H1 (cell line): ENCODE results near the gene MRTFA.

ENCODE experiments used
- EZH2 ChIP-seq: fragments of 200-600 bp; sonication (generic); IDR thresholded peaks from 2 replicates; pipeline ENCODE4 v1.7.1; 2012; ENCODE audit warnings: low read depth, mild to moderate bottlenecking, moderate library complexity, low read length, inconsistent platforms; ENCODE audit not compliant: severe bottlenecking
- POLR2AphosphoS5 ChIP-seq: IDR thresholded peaks from 2 replicates; pipeline ENCODE4 v1.6.1; 2011; ENCODE audit warnings: low read depth, low read length
- SP1 ChIP-seq: IDR thresholded peaks from 2 replicates; pipeline ENCODE4 v1.6.1; 2011; ENCODE audit warnings: low read depth, low read length
- TF ChIP-seq, protein P1 (sequence below), 3 experiments: IDR thresholded peaks; 1 replicate in 2 of 3; 2 replicates in 1 of 3; pipeline versions ENCODE4 v1.5.1 to v1.6.1; 2011; ENCODE audit warnings: low read length in 3 of 3, mild to moderate bottlenecking in 3 of 3, inconsistent platforms in 2 of 3, low read depth in 1 of 3, moderate library complexity in 1 of 3; ENCODE audit not compliant: insufficient read depth in 1 of 3; ENCODE audit errors: control extremely low read depth in 1 of 3

DNA sequence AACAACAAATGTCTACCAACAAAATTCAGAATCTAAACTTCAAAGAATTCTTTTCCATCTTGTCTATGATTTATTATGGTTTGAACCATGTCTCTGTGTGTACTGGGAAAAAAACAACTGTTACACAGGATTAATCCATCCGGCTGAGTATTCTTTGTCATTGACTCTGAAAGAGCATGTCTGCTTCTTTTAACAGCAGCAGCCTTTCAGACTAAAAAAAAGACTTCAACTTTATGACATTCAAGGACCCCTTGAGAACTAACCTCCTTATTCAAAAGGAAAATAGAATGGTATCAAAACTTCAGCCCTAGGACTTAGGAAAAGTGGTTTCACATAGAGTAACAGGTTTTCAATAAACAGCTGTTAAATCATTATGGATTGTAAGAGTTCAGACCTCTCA is 79.9 kb downstream of the MRTFA start:
- no peak for TF ChIP-seq SP1
- TF ChIP-seq, protein P1, sequence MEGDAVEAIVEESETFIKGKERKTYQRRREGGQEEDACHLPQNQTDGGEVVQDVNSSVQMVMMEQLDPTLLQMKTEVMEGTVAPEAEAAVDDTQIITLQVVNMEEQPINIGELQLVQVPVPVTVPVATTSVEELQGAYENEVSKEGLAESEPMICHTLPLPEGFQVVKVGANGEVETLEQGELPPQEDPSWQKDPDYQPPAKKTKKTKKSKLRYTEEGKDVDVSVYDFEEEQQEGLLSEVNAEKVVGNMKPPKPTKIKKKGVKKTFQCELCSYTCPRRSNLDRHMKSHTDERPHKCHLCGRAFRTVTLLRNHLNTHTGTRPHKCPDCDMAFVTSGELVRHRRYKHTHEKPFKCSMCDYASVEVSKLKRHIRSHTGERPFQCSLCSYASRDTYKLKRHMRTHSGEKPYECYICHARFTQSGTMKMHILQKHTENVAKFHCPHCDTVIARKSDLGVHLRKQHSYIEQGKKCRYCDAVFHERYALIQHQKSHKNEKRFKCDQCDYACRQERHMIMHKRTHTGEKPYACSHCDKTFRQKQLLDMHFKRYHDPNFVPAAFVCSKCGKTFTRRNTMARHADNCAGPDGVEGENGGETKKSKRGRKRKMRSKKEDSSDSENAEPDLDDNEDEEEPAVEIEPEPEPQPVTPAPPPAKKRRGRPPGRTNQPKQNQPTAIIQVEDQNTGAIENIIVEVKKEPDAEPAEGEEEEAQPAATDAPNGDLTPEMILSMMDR (IDR thresholded peaks at IDR 0.05; ENCODE audit: control extremely low read depth in 1 of 3, insufficient read depth in 1 of 3, low read depth in 1 of 3, low read length in 3 of 3) = no peak
- no peak for TF ChIP-seq POLR2AphosphoS5
- TF ChIP-seq EZH2 = no peak
